Endothelial cell of umbilical vein (primary cell): Measurements from ENCODE around the gene ZNF503. TPM values are rescaled to one million over a fixed set of nuclear protein-coding genes. Genes with fewer than 3 reads are reported as not detected.

ENCODE experiments used
- BruUV-seq: library from RNA; stranded (reverse); fragments of 400-500 nt; replicated peaks from 2 replicates; lab custom pipeline; 2021; lab: Mats Ljungman, UMichigan
- CTCF ChIA-PET: fragments of 300-600, 350-600 bp; sonication (Branson Sonifier 250); formaldehyde crosslinking; loops from one replicate; lab custom pipeline; 2021; ENCODE audit warnings: antibody characterized with exemption, inconsistent platforms; lab: Charles Lee
- POLR2A ChIA-PET: fragments of 300-600, 350-600 bp; sonication (Branson Sonifier 250); formaldehyde crosslinking; loops from one replicate; lab custom pipeline; 2021; ENCODE audit warnings: antibody characterized with exemption, inconsistent platforms; lab: Charles Lee
- DNase-seq: peaks from one replicate; pipeline ENCODE4 v3.0.0-alpha.2; 2011; ENCODE audit warnings: low read depth, low spot score
- FAIRE-seq: peaks from 2 replicates; lab custom pipeline; 2011; peaks lifted over from hg19 to GRCh38; lab: Jason Lieb, UNC
- H2AFZ ChIP-seq: 2 replicates; pipeline ENCODE4 v1.6.0; 2012; ENCODE audit warnings: low read depth, low read length, control low read depth, inconsistent platforms
- H3K27ac ChIP-seq: 2 replicates; pipeline ENCODE4 v1.5.1; 2011; ENCODE audit warnings: low read depth, mild to moderate bottlenecking, control low read depth, low read length, moderate library complexity; ENCODE audit not compliant: insufficient read depth
- H3K27me3 ChIP-seq, 2 experiments: 2 replicates each; pipeline versions ENCODE4 v1.6.0 to v1.6.1; 2011; ENCODE audit warnings: low read length in 2 of 2, mixed read lengths in 1 of 2; ENCODE audit not compliant: control insufficient read depth in 2 of 2, insufficient read depth in 2 of 2
- H3K36me3 ChIP-seq, 2 experiments: 2 replicates in 1 of 2; 3 replicates in 1 of 2; pipeline ENCODE4 v1.5.1; 2011; ENCODE audit warnings: low read length in 2 of 2, mild to moderate bottlenecking in 1 of 2, moderate library complexity in 1 of 2; ENCODE audit not compliant: control insufficient read depth in 2 of 2, insufficient read depth in 2 of 2; ENCODE audit errors: extremely low read depth in 1 of 2
- H3K4me1 ChIP-seq: 3 replicates; pipeline ENCODE4 v1.5.1; 2011; ENCODE audit warnings: mild to moderate bottlenecking, low read length; ENCODE audit not compliant: control insufficient read depth, insufficient read depth; ENCODE audit errors: extremely low read depth
- H3K4me2 ChIP-seq: 2 replicates; pipeline ENCODE4 v1.6.1; 2011; ENCODE audit warnings: low read length, control low read depth, mixed read lengths; ENCODE audit not compliant: insufficient read depth
- H3K4me3 ChIP-seq, 3 experiments: fragments of 200-600 bp in 1 of 3; sonication (generic), shearing (Covaris generic) in 1 of 3; replicated peaks in 1 of 3; 2 replicates each; pipeline ENCODE4 v1.5.1; 2011 to 2016; ENCODE audit warnings: control low read depth in 3 of 3, low read length in 3 of 3, mild to moderate bottlenecking in 2 of 3, inconsistent platforms in 1 of 3, low read depth in 1 of 3, moderate library complexity in 1 of 3; ENCODE audit not compliant: insufficient read depth in 1 of 3
- H3K79me2 ChIP-seq: 2 replicates; pipeline ENCODE4 v1.6.0; 2012; ENCODE audit warnings: low read length, inconsistent platforms; ENCODE audit not compliant: control insufficient read depth, insufficient read depth
- H3K9ac ChIP-seq: replicated peaks from 2 replicates; pipeline ENCODE3; 2011; ENCODE audit warnings: low read length, control low read depth; ENCODE audit not compliant: insufficient read depth; ENCODE audit errors: extremely low read depth
- H3K9me1 ChIP-seq: replicated peaks from 3 replicates; pipeline ENCODE4 v1.6.0; 2011; ENCODE audit warnings: mild to moderate bottlenecking, low read length; ENCODE audit not compliant: control insufficient read depth, insufficient read depth; ENCODE audit errors: extremely low read depth
- H3K9me3 ChIP-seq: replicated peaks from 2 replicates; pipeline ENCODE4 v1.5.1; 2012; ENCODE audit warnings: low read length, inconsistent platforms; ENCODE audit not compliant: control insufficient read depth, insufficient read depth
- H4K20me1 ChIP-seq: replicated peaks from 2 replicates; pipeline ENCODE3; 2011; ENCODE audit warnings: mild to moderate bottlenecking, low read length; ENCODE audit not compliant: control insufficient read depth, insufficient read depth; ENCODE audit errors: extremely low read depth
- CTCF ChIP-seq, 2 donors: IDR thresholded peaks; 1 replicate in 1 of 2; 2 replicates in 1 of 2; pipeline ENCODE4 v1.5.1; 2011; ENCODE audit warnings: low read length in 2 of 2, mild to moderate bottlenecking in 2 of 2, moderate library complexity in 2 of 2, control low read depth in 1 of 2, inconsistent platforms in 1 of 2, low read depth in 1 of 2; ENCODE audit not compliant: insufficient read depth in 1 of 2; ENCODE audit errors: extremely low read depth in 1 of 2
- EZH2 ChIP-seq: IDR thresholded peaks from 2 replicates; pipeline ENCODE4 v1.6.1; 2012; ENCODE audit warnings: borderline replicate concordance, low read depth, mild to moderate bottlenecking, moderate library complexity, low read length, inconsistent platforms; ENCODE audit not compliant: severe bottlenecking
- FOS ChIP-seq: IDR thresholded peaks from 2 replicates; pipeline ENCODE4 v1.6.1; 2011; ENCODE audit warnings: mild to moderate bottlenecking, low read length, moderate library complexity, borderline replicate concordance; ENCODE audit not compliant: insufficient read depth
- GATA2 ChIP-seq: IDR thresholded peaks from 2 replicates; pipeline ENCODE4 v1.7.0; 2011; ENCODE audit warnings: low read depth, mild to moderate bottlenecking, moderate library complexity, mixed read lengths, low read length; ENCODE audit not compliant: insufficient read length, insufficient read depth
- JUN ChIP-seq: IDR thresholded peaks from 2 replicates; pipeline ENCODE4 v1.6.1; 2011; ENCODE audit warnings: borderline replicate concordance, low read depth; ENCODE audit not compliant: insufficient read length, insufficient read depth
- MAX ChIP-seq: IDR thresholded peaks from 2 replicates; pipeline ENCODE4 v1.6.1; 2011; ENCODE audit not compliant: insufficient read depth, insufficient read length
- MYC ChIP-seq: IDR thresholded peaks from one replicate; pipeline ENCODE4 v1.6.1; 2011; ENCODE audit warnings: mild to moderate bottlenecking, low read depth, low read length
- POLR2A ChIP-seq: IDR thresholded peaks from 2 replicates; pipeline ENCODE4 v1.6.1; 2012; ENCODE audit warnings: low read depth, mild to moderate bottlenecking, control low read depth, low read length
- POLR2AphosphoS5 ChIP-seq: IDR thresholded peaks from 2 replicates; pipeline ENCODE4 v1.6.1; 2012; ENCODE audit warnings: low read depth, mild to moderate bottlenecking, control low read depth, low read length, moderate library complexity; ENCODE audit not compliant: insufficient read depth
- dilution Hi-C: fragments of 300-500 bp; cut with MboI; formaldehyde crosslinking; loops from one replicate; pipeline ENCODE4 v1.15.0; 2019; ENCODE audit warnings: low sequenced_read_pairs; ENCODE audit not compliant: extremely low pct_ligation_motif_present
- intact Hi-C: fragments of 100-400 bp; cut with micrococcal nuclease; formaldehyde crosslinking; loops from one replicate; pipeline ENCODE4 v1.10.0; 2022
- polyA plus RNA-seq, 4 experiments: library from polyadenylated mRNA; depleted of rRNA in 3 of 4; stranded (reverse) in 3 of 4; unstranded in 1 of 4; fragments of >200 nt; gene quantifications; 2 replicates each; pipeline versions ENCODE4 v1.2.1 to v1.2.3, GENCODE V29; 2011 to 2012; ENCODE audit warnings: missing spikeins in 1 of 4
- total RNA-seq: library from RNA; stranded (reverse); gene quantifications from 2 replicates; pipeline ENCODE4 v1.2.3, GENCODE V29; 2021

ZNF503 gene
- total and polyA plus RNA-seq, 2 donors (not counting 3 experiments of a cell fraction or from before 2014, with no cell fraction given) = 0.58 to 2.2 TPM

- H3K4me2 ChIP-seq = no peak overlapping the region
Measured at GRCh38 chr10:75351637-75352036, 49.9 kb downstream of the ZNF503 start.

More at GRCh38 chr10:75351637-75352036, 49.9 kb downstream of the ZNF503 start:
- Histone ChIP-seq H3K9me1 (no peaks in the 10 kb centered on the region), H3K9me3 (no peaks in the 10 kb centered on the region), H3K79me2 (no peaks in the 10 kb centered on the region), H3K27ac (no peak overlapping the region), H4K20me1 (no peaks in the 10 kb centered on the region), H3K4me1 (no peaks in the 10 kb centered on the region), H2AFZ (no peak overlapping the region), H3K36me3 (no peaks in the 10 kb centered on the region), H3K9ac (no peak overlapping the region), H3K4me3 (no peak overlapping the region), H3K27me3 (no peaks in the 10 kb centered on the region)
- POLR2A ChIA-PET = no interaction called here
- dilution Hi-C loops (no loop called here), intact Hi-C loops (no loop called here)
- CTCF ChIA-PET = no interaction called here
- TF ChIP-seq EZH2 (no peak), MYC (no peak), CTCF (IDR thresholded peaks at IDR 0.05; ENCODE audit: extremely low read depth in 1 of 2, insufficient read depth in 1 of 2, low read depth in 1 of 2, low read length in 2 of 2) (no peak), MAX (no peak), GATA2 (no peak), FOS (no peak), POLR2A (no peak), POLR2AphosphoS5 (no peak), JUN (no peak)
- no peak for FAIRE-seq
- BruUV-seq = no TSS peak
- DNase-seq = no peak
